GM21367 (cell line): ENCODE data around the gene KHK.
"Not testable (repeated sequence)": the region's sequence is repeated elsewhere in the genome, so short reads cannot be mapped to it uniquely, and the experiment has no call there.

Source experiments
- ATAC-seq: cut with Tn5 transposase; IDR thresholded peaks from one replicate; pipeline ENCODE4 v1.9.1; 2021; ENCODE audit not compliant: unreplicated experiment

KHK gene

DNA sequence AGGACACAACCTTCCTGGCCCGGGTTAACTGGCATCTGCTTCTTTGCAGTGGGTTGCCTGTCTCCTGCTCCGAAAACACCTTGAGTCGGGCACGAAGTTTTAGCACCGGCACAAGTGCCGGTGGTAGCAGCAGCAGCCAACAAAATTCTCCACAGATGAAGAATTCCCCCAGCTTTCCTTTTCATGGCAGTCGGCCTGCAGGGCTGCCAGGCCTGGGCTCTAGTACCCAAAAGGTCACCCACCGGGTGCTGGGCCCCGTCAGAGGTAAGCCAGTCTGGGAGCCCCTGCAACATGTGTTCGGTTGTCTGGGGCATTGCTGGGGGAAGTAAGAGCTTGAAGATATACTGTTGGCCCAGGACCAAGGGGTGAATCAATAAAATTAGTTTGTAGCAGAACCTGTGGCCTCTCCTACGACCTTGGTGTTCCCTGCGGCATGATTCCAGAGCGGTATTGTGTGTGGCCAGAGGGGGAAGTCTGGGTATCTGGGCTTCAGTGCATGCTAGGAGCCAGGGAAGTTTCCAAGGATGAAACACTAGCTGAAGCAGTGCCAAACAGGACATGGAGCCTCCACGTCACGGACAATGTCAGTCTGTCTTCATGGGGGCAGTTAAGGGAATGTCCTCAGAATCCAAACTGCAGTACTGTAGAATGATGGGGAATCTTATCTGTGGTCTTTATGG, 27.3 kb upstream of the KHK start:
- no peak for ATAC-seq

DNA sequence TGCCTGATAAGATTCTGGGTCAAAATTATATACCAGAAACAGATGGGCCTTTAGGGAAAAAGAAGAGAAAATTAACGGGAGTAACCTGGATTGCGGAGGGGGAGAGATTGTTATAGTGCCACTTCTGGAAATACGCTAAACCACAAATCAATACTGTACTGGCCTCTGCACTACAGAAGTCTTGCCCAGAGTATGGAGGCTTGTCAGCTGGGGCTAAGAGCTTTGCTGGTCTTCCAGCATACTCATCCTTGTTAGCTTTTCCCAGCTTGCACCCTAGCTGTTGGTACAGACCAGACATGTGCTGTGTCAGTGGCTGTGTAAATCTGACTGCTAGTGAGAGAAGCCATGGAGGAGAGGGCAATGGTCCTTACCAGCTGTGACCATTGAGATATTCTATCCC, 26.2 kb upstream of the KHK start:
- no peak for ATAC-seq

DNA sequence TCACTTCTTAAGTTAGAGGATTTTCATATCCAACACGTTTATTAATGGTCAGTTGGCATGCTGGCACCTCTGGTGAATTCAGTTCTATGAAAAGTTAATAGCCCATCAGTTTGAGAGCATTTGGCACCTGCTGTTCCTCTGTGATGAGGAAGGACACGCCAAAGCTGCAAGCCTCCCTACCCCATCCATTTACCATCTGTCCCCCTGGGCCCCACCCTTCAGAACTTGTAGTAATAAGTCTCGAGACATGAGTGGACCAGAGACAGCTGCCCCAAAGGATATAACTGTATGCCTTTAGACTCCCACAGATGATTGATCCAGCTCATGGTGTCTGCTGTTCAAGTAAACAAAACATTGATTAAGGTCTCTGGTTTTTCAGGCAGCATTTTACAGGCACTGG, 21.4 kb upstream of the KHK start:
- ATAC-seq = no peak

DNA sequence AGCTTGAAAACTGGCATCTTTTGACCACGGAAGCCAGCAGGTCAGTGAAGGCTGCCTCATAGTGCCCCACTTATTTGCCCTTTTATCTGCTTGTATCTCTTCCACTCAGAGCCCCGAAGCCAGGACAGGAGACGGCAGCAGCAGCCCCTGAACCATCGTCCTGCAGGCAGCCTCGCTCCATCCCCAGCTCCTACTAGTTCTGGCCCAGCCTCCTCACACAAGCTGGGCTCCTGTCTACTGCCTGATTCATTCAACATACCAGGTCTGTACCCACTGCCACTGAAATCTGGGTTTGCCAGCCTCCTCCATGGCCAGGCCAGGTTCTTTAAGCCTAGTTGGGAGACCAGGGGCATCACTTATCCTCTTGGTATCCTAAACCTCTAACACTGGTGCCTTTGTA, 19.2 kb upstream of the KHK start:
- ATAC-seq = no peak

DNA sequence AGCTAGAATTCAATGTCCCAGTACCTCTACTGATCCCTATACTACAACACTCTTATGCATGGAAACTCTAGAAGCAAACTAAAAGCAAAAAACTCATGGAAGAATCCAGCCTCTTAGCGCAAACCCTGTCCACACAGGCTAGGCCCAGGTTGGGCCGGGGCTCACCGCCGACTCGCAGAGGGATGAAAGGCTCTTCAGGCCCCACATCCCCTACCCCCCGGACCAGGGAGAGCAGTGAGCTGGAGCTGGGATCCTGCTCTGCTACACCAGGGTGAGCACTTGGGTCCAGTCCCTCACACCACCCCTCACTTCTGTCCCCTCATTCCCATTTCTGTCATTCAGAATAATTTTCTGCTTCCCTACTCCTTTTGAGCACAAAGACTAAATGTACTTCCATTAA, 17.1 kb upstream of the KHK start:
- no peak for ATAC-seq

DNA sequence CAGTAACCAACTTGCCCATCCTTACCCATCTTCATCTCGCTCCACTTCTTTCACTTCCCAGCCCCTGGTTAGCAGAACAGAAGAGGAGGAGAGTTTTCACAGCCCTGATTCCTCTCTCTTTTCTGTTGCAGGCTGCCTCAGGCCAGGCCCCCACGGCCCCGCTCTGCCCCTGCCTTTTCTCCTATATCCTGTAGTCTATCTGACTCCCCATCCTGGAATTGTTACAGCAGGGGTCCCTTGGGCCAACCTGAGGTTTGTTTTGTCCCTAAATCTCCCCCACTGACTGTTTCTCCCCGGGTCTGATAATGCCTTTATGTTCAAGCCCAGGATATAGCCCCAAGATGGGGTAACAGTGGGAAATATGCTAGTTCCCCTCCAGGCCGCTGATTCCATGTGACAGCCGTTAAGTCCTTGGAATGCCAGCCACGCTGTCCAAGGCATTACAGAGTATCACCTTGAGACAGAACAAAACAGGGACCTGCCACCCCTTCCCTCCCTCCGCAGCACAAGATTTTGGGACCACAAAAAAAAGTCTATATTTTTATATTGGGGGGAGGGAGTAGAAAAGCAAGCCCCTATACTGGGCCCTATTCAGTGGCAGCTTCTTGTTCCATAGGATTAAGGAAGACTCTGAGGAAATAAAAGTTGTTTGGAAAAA, 16.5 kb upstream of the KHK start:
- ATAC-seq = no peak

DNA sequence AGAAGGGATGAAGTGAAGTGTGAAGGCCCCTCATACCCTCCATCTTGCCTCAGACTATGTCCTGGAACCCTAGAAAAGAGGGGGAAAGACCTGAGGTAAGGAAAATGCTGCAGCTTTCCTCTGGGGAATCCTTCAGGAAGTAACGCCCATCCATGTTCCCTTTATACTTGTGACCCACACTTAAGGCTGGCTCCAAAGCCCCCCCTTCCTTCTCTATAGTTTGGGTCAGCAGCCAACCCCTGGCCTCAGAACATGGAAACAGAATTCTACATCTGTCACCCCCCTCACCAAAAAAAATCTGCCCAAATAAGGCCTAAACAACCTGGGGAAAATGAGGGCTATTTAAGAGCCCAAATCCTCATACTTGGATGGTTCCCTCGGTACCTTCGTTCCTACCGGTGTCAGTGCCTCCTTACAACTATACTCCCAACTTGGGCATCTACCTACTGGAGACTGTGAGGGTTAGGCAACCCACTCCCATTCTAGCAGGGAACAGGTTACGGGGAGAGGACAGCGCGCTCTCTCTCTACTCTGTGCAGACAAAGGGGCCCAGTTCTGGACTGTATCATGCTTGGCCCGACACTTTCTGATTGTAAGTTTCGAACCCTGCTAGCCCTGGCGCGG, 15.8 kb upstream of the KHK start:
- no peak for ATAC-seq

DNA sequence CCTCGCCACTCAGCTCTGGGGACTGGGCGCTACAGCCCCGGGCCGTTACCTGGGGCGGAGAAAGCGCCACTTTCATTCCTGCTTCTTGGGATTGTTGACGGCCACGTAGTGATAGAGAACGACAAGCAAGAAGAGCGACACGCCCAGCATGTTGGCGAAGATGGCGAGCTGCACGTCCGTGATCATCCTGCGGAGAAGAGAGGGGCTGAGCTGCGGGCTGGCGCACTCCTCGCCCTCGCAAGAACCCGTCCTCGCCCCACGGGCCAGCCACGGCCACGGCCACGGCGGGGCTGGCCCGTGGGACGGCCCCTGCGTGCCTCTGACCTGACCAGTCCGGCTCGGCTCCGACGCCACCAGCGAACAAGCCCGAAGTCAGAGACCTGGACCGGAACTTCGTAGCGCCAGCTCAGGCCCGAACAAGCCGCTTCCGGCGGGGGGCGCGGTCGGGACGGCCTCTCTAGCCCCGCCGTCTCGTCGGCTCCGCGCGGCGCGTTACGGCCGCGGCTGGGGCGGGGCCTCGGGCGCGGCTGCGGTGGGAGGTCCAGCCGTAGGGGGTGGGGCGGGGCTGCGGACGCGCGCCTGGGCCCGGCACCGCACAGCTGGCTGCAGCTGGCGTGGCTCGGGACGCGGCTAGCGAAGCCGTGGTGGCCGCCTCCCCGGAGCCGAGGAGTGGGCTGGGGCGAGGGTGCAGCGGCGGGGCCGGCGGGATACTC, 15.1 kb upstream of the KHK start, which contains the start of gene OST4:
TSS of gene OST4 (minus strand) at position 378 of the 713 bp plus-strand sequence.
- peak; percentile 75 for ATAC-seq

DNA sequence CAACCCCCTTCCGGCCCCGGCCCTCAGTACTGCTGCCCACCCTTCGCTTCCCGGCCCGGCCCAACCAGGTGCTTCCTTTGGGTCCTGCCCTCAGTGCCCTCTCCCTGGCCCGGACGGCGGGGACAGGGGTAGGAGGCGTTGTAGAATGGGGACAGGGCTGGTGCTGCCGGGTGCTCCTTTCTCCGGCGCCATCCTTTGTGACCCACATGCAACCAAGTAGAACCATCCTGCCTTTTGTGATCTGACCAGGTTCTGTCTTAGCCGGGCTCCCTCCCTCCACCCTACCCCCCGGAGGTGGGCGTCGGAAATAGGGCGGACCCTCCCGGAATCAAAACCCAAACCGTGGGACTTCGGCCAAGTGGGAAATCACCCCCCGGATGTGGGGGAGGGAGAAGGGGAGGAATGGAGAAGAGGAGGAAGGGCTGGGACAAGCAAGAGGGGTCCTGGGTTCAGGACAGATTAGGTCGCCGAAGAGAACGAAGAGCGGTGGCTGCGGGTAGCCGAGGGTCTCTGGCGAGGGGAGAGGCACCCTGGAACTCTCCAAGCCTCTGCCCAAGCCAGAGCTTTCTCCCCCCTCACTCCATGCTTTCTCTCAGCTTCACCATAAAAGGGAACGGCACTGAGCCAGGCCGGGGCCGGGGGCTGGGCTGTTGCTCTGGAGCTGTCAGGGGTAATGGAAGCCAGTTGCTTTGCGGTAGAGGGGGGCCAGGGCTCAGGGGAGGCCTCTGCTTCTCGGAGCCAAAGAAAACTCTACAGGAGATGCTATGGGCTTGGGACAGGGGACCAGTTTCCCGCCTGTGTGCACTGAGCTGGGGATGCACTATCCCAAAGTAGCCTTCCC, 14.4 kb upstream of the KHK start:
- ATAC-seq = peak; percentile 15

DNA sequence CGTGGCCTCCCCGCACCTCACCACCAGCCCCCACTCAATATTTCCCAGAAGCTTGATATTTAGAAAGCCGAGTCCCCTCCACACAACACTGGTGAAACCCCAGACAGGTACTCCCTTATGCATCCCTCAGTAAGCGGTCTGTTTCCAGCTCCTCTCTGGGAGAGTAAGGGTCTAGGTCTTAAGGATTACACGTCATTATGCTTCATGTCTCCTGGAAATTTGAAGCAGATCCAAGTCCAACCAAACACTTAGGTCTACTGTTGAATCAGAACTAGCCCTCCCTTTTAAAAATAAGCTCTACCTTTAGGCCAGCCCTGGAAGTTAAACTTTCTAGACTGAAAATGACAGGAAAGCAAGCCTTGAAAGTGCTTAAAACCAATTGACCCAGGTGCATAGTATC, 13.7 kb upstream of the KHK start:
- ATAC-seq = no peak

DNA sequence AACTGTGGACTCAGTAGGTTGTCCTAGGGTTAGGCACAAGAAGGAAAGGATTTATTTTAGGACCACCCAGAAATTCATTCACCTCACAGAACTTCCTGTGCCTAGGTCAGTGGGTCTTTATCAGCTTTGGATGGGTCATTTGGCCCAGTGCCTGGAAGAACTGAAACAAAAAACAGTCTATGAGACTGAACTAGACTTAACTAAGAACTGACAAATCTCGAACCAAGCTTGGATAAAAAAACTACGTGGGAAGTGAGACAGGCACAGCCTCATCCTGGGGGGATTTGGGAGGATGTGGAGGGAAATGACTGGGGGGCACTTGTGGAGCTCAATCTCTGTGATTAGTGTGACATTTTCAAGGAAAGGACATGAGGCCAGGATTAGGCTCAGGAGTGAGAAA, 12.8 kb upstream of the KHK start:
- no peak for ATAC-seq

DNA sequence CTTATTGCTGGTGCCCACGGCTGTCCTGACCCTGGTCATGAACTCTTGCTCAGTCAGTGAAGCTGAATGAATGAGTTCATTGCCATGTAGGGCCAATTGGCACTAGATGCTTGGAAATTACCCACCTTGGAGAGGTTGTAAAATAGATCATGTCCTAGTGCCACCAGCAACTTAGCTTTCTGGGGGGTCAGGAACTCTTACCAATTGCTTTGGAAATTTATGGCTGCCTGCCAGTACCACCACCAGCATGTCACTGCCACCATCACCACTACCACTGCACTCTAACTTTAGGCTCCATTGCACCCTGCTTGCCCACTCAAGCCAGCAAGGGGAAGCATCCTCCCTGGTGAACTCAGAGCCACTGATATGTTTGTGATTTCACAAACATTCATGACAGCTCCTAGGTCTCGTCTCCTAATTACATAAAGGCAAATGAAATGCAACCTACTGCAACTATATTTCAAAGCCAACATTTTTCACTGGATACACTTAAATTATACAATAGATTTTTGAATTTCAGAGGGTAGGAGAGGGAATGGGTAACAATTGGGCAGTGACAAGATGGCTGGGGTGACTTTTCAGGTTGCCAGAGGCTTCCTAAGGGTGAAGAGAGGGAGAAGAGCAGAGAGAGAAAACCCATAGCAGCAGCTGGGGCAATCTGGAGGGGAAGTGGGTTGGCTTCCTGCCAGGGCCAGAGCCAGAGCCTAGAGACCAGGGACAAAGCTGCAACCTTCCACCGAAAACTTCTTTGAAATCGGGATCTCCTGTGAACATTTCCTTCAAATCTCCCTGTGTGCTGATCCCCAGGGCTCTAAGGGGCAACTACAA, 11.6 kb upstream of the KHK start:
- ATAC-seq = no peak

DNA sequence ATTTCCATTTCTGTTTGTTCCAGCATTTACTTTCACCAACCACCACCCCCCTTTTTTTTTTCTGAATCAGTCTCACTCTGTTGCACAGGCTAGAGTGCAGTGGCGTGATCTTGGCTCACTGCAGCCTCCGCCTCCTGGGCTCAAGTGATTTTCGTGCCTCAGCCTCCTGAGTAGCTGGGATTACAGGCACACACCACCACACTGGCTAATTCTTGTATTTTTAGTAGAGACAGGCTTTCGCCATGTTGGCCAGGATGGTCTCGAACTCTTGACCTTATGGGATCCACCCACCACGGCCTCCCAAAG, 11.1 kb upstream of the KHK start:
- ATAC-seq = not testable (repeated sequence)

DNA sequence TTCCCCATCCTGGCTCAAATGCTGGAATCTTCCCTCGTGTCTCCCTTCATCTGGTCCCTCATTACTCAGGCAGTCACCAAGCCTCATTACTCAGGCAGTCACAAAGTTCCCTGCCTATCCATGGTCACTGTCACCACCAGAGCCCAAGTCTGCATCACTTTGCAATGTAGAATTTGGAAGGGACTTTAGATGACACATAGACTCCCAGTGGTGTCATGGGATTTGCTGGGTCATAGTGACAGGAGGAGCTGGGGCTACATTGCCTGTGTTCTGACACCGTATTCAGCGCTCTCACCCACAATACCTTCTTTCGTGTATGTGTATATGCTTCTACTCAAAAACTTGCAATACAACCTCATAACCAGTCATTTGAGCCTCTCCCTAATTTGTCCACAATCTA, 10.2 kb upstream of the KHK start:
- ATAC-seq = no peak

DNA sequence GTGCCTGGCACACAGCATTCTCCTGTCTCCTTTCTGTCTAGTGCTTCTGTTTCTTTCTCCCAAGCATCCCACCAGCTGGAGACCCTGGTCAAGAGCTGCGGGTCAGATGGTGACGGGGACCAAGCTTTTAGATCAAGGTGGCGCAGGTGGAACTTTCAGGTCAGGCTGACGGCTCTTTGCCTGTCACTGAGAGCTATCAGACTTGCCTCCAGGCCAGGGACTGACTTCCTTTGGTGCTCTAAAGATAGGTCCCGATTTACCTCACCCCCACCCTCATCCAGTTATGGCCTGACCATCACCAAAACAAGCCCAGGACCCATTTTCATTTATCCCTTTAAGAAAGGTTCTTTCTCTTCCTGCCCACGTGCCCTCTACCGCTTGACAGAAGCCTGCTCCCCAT, 9.3 kb upstream of the KHK start:
- no peak for ATAC-seq

DNA sequence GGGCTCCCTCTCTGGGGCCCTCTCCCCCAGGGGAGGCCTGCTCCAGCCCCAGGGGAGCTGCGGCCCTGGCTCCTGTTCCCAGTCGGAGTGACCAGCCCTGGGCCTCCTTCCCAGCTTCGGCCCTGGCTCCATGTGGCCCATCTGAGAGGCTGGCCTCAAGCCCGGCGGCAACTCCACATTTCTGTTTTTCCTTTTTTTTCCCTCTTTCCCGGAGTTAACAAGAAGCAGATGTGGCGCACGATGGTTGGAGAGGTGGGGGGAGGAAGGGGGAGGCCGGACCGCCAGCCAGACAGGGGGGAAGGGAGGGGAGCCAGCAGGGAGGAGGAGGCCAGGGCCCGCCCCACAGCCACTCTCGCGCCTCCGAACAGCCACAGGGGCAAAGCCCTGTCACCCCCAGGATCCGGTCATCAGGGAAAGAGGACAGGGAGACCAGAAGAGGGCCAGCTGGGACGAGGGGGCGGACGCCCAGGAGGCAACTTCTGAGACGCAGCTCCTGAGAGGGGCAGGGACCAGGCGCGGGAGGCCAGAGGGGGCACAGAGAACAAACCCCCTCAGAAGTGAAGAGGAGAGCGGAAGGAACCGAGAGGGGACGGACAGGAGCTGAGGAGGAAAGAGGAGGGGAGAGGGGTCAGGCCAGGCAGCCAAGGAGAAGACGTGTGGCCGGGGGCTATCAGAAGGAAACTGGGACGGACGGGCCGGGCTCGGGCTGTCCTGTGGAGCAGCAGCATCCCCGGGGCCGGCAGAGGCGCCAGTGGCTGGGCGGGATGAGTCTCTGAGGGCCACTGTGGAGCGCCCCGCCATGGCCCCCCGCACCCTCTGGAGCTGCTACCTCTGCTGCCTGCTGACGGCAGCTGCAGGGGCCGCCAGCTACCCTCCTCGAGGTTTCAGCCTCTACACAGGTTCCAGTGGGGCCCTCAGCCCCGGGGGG, 8.0 kb upstream of the KHK start, which contains the start of gene EMILIN1:
TSS of gene EMILIN1 (plus strand) at position 349 of the 928 bp plus-strand sequence. CDS start at position 800, 451 bp downstream.
- ATAC-seq = no peak

DNA sequence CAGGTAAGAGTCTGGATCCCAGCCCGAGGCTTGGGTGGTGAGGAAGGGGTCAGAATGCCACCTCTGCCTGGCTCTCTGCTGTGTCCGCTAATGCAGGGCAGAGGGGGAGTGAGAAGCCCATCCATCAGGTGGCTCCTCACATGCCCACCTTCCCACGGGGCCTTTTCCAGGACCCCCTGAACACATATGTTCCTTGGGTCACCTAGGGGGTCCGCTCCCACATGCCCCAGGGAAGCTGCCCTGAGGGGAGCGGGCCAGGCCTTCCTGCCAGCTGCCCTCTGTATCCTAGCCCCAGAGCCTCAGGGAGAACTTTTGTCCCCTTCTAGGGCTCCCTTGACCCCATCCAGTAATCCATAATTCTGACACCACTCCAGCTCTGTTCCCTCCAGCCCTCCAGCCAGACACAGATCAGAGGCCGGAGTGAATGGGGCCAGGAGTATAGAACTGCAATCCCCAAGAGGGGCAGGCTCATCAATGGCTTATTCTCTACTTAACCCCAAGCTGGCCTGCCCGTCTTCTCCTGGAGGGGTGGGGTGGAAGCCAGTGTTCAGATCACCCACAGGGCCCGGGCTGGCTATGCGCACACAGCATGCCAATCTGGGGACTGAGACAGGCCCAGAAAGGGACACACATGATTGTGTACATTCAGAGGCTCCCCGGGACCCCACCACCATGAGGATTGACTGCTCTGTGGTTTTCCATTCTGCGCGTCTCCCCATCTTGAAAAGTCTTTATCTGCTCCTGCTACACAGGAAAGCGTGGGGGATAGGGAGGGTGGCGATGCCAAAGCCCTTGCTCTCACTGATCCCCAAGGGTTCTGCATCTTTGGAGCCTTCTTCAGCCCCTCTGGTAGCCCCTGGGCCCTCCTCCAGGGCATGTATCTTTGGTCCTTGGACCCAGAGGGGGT, 7.1 kb upstream of the KHK start:
- ATAC-seq = no peak

DNA sequence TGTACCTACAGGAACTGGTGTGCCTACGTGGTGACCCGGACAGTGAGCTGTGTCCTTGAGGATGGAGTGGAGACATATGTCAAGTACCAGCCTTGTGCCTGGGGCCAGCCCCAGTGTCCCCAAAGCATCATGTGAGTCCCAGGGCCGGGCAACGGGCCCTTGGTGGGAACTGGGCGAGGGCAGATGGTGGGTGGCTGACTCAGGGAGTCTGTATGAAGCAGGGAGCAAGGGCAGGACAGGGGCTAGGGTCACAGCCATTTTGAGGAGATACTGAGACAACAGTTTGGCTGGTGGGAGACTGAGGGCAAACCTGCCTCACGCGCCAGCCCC, 6.5 kb upstream of the KHK start:
- ATAC-seq = no peak
